Hepatocyte (in vitro differentiated cells): Measurements from ENCODE around the gene CHST13.

ENCODE experiments used
- EZH2 ChIP-seq: fragments of 200-600 bp; sonication (generic); IDR thresholded peaks from 2 replicates; pipeline ENCODE4 v1.6.1; 2016; ENCODE audit warnings: antibody characterized with exemption, mild to moderate bottlenecking, borderline replicate concordance
- EZH2phosphoT487 ChIP-seq: fragments of 200-600 bp; sonication (generic); IDR thresholded peaks from one replicate; pipeline ENCODE4 v1.6.1; 2018; ENCODE audit warnings: antibody characterized with exemption, mild to moderate bottlenecking, low read depth, moderate library complexity; ENCODE audit not compliant: unreplicated experiment, severe bottlenecking
- TF ChIP-seq, protein P1 (sequence below): fragments of 200-600 bp; sonication (generic); IDR thresholded peaks from 2 replicates; pipeline ENCODE4 v1.5.1; 2016; ENCODE audit warnings: antibody characterized with exemption, mild to moderate bottlenecking; ENCODE audit not compliant: poor library complexity

DNA sequence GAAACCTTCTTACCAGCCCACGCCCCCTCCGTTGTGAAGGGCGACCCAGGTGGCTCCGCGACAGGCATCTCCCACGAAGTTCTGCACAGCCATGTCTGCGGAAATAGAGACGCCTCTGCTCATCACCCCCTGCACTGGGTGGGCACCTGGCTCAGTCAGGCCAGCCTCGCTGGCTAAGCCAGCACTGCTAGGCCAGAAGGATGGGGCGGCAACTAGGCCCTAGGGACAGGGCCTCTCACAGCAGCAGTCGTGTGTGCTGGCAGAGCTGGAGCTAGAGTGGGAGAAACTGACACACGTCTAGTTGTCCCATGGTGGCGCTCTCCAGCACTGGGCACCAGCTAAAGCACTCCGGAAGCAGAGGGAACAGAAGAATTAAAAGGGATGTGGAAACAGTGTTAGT, 35.8 kb upstream of the CHST13 start:
- TF ChIP-seq, protein P1, sequence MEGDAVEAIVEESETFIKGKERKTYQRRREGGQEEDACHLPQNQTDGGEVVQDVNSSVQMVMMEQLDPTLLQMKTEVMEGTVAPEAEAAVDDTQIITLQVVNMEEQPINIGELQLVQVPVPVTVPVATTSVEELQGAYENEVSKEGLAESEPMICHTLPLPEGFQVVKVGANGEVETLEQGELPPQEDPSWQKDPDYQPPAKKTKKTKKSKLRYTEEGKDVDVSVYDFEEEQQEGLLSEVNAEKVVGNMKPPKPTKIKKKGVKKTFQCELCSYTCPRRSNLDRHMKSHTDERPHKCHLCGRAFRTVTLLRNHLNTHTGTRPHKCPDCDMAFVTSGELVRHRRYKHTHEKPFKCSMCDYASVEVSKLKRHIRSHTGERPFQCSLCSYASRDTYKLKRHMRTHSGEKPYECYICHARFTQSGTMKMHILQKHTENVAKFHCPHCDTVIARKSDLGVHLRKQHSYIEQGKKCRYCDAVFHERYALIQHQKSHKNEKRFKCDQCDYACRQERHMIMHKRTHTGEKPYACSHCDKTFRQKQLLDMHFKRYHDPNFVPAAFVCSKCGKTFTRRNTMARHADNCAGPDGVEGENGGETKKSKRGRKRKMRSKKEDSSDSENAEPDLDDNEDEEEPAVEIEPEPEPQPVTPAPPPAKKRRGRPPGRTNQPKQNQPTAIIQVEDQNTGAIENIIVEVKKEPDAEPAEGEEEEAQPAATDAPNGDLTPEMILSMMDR, result no peak
- TF ChIP-seq EZH2, result no peak
- TF ChIP-seq EZH2phosphoT487, result no peak
